PC-9 (cell line): ENCODE data around the gene PILRA. TPM values are rescaled to one million over a fixed set of nuclear protein-coding genes. Genes with fewer than 3 reads are reported as not detected.

Source experiments
- BruUV-seq: library from RNA; stranded (reverse); fragments of 400-500 nt; replicated peaks from 2 replicates; lab custom pipeline; 2021; lab: Mats Ljungman, UMichigan
- CTCF ChIA-PET: fragments of 300-600 bp; sonication (Branson Sonifier 250); formaldehyde crosslinking; loops from one replicate; lab custom pipeline; 2022; ENCODE audit warnings: antibody characterized with exemption; lab: Charles Lee
- POLR2A ChIA-PET: fragments of 300-600 bp; sonication (Branson Sonifier 250); formaldehyde crosslinking; loops from one replicate; lab custom pipeline; 2022; ENCODE audit warnings: antibody characterized with exemption; ENCODE audit not compliant: unreplicated experiment; lab: Charles Lee
- DNase-seq, 2 experiments: peaks; one replicate each; pipeline versions ENCODE4 v3.0.0 to v3.0.0-alpha.2; 2015 to 2022; ENCODE audit warnings: mixed read lengths in 1 of 2
- H2AFZ ChIP-seq: fragments of 200-600 bp; sonication (generic); 2 replicates; pipeline ENCODE4 v1.8.1; 2017; ENCODE audit warnings: antibody characterized with exemption
- H3F3A ChIP-seq: fragments of 200-600 bp; sonication (generic); 2 replicates; pipeline ENCODE4 v1.8.1; 2017; ENCODE audit warnings: antibody characterized with exemption, mild to moderate bottlenecking, low read depth; ENCODE audit not compliant: insufficient read depth
- H3K27ac ChIP-seq: fragments of 200-600 bp; sonication (generic); 2 replicates; pipeline ENCODE4 v1.6.1; 2016; ENCODE audit warnings: mixed run types
- H3K27me3 ChIP-seq: fragments of 200-600 bp; sonication (generic); 2 replicates; pipeline ENCODE4 v1.6.1; 2016; ENCODE audit warnings: low read depth, mixed run types; ENCODE audit not compliant: insufficient read depth
- H3K36me3 ChIP-seq: fragments of 200-600 bp; sonication (generic); 2 replicates; pipeline ENCODE4 v1.6.1; 2016; ENCODE audit warnings: low read depth, mixed run types
- H3K4me1 ChIP-seq: fragments of 200-600 bp; sonication (generic); replicated peaks from 2 replicates; pipeline ENCODE4 v1.6.1; 2016; ENCODE audit warnings: mixed run types; ENCODE audit not compliant: insufficient read depth
- H3K4me2 ChIP-seq: fragments of 200-600 bp; sonication (generic); 2 replicates; pipeline ENCODE4 v1.6.1; 2017; ENCODE audit warnings: mixed run types
- H3K4me3 ChIP-seq: fragments of 200-600 bp; sonication (generic); 2 replicates; pipeline ENCODE4 v1.6.1; 2016; ENCODE audit warnings: mixed run types
- H3K79me2 ChIP-seq: fragments of 200-600 bp; sonication (generic); 2 replicates; pipeline ENCODE4 v1.6.1; 2017; ENCODE audit warnings: low read depth, mixed run types
- H3K9me2 ChIP-seq: fragments of 200-600 bp; sonication (generic); 2 replicates; pipeline ENCODE4 v1.8.1; 2017; ENCODE audit warnings: mild to moderate bottlenecking; ENCODE audit not compliant: insufficient read depth
- H3K9me3 ChIP-seq: fragments of 200-600 bp; sonication (generic); 2 replicates; pipeline ENCODE4 v1.8.1; 2016; ENCODE audit warnings: low read depth; ENCODE audit not compliant: insufficient read depth
- H4K20me1 ChIP-seq: fragments of 200-600 bp; sonication (generic); 2 replicates; pipeline ENCODE4 v1.8.1; 2017; ENCODE audit not compliant: insufficient read depth
- CTCF ChIP-seq: fragments of 200-600 bp; sonication (generic); conservative IDR thresholded peaks from 2 replicates; pipeline ENCODE4 v1.6.1; 2017; ENCODE audit warnings: mixed run types, antibody characterized with exemption, mild to moderate bottlenecking, moderate library complexity
- EZH2 ChIP-seq: fragments of 200-600 bp; sonication (generic); IDR thresholded peaks from 2 replicates; pipeline ENCODE4 v1.8.0; 2017; ENCODE audit warnings: antibody characterized with exemption, low read depth
- intact Hi-C: fragments of 100-400 bp; cut with micrococcal nuclease; formaldehyde crosslinking; loops from one replicate; pipeline ENCODE4 v1.10.0; 2022; ENCODE audit not compliant: unreplicated experiment
- total RNA-seq: library from RNA; stranded (reverse); gene quantifications from 2 replicates; pipeline ENCODE4 v1.2.3, GENCODE V29; 2021

Gene PILRA
- total RNA-seq, 1 experiment from 2014 or later: 2.8 TPM

DNA sequence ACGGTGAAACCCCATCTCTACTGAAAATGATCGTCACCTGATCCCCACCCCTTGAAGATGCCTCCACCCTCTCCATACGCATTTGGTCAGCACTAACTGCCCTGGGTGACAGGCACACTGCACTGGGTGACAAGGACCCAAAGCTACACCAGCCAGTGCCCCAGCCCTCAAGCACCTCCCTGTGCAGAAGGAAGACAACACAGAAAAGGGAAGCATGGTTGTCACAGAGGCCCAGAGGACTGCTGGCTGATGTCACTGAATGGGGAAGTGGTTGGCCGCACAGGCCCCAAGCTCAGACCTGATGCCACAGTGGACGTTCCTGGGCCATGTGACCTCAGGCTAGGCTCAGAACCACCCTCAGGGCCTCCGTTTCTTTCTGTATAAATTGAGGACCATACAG, 4.2 kb upstream of the PILRA start:
- Histone ChIP-seq H4K20me1 (peaks cover 9% of the 10 kb centered on the region; the same call in 1 of the 2 replicates), H3K27me3 (no peaks in the 10 kb centered on the region), H3K27ac (no peak overlapping the region), H3K79me2 (no peaks in the 10 kb centered on the region), H3F3A (peaks cover 42% of the 10 kb centered on the region), H3K4me1 (no peaks in the 10 kb centered on the region), H3K4me2 (no peak overlapping the region), H3K9me2 (no peaks in the 10 kb centered on the region), H3K4me3 (no peak overlapping the region), H2AFZ (no peak overlapping the region), H3K36me3 (no peaks in the 10 kb centered on the region), H3K9me3 (no peaks in the 10 kb centered on the region)
- BruUV-seq: no TSS peak
- CTCF ChIA-PET: interaction anchor here (0.6 kb wide), 1 partner anchor 237 kb away, joined by 4 read pairs; no protein-coding TSS in a partner anchor
- intact Hi-C loops: no loop called here
- POLR2A ChIA-PET: interaction anchor here (0.6 kb wide), 1 partner anchor 8 kb away, joined by 3 read pairs; no protein-coding TSS in a partner anchor
- no peak for DNase-seq
- TF ChIP-seq EZH2 (no peak), CTCF (no peak)

- Histone ChIP-seq H3K79me2 (no peaks in the 10 kb centered on the region), H3K4me3 (no peak overlapping the region), H2AFZ (no peak overlapping the region), H3F3A (peaks cover 38% of the 10 kb centered on the region), H3K4me1 (no peaks in the 10 kb centered on the region), H3K27ac (no peak overlapping the region), H3K4me2 (no peak overlapping the region), H3K27me3 (no peaks in the 10 kb centered on the region), H4K20me1 (peaks cover 9% of the 10 kb centered on the region; the same call in 1 of the 2 replicates), H3K36me3 (no peaks in the 10 kb centered on the region), H3K9me3 (no peaks in the 10 kb centered on the region), H3K9me2 (no peaks in the 10 kb centered on the region)
- ChIA-PET POLR2A (interaction anchor here (0.6 kb wide), 2 partner anchors 202 to 233 kb away, joined by 3 to 7 read pairs; partner anchors contain the start of gene GAL3ST4), CTCF (no interaction called here)
- BruUV-seq: TSS peak; percentile 4
- TF ChIP-seq EZH2 (no peak), CTCF (no peak)
- DNase-seq: no peak
- intact Hi-C loops: no loop called here
These were observed 3.0 kb upstream of the PILRA start for GRCh38 chr7:100370303-100370702.

GRCh38 chr7:100370746-100371145, 2.5 kb upstream of the PILRA start:
- no peak overlapping the region for H3K4me2 ChIP-seq
- H4K20me1 ChIP-seq: peaks cover 9% of the 10 kb centered on the region; the same call in 1 of the 2 replicates
- no peak overlapping the region for H3K27ac ChIP-seq
- H2AFZ ChIP-seq: no peak overlapping the region
- H3K9me3 ChIP-seq: no peaks in the 10 kb centered on the region
- no peak for TF ChIP-seq EZH2
- no peak for TF ChIP-seq CTCF
- no peaks in the 10 kb centered on the region for H3K4me1 ChIP-seq
- intact Hi-C loops: no loop called here
- no peaks in the 10 kb centered on the region for H3K9me2 ChIP-seq
- H3K36me3 ChIP-seq: no peaks in the 10 kb centered on the region
- H3K4me3 ChIP-seq: no peak overlapping the region
- no peak for DNase-seq
- peaks cover 33% of the 10 kb centered on the region for H3F3A ChIP-seq
- ChIA-PET POLR2A (interaction anchor here (0.6 kb wide), 2 partner anchors 202 to 233 kb away, joined by 3 to 7 read pairs; partner anchors contain the start of gene GAL3ST4), CTCF (no interaction called here)
- H3K27me3 ChIP-seq: no peaks in the 10 kb centered on the region
- no TSS peak for BruUV-seq
- no peaks in the 10 kb centered on the region for H3K79me2 ChIP-seq
